ENCODE data around the gene SLC45A2.
"Not testable (repeated sequence)": the region's sequence is repeated elsewhere in the genome, so short reads cannot be mapped to it uniquely, and the experiment has no call there.

Gene SLC45A2

GRCh38 chr5:33984671-33985124, at the start of gene SLC45A2:
SLC45A2 (minus strand) TSS chr5:33984693; CDS start chr5:33984583, 110 bp downstream.
- no peak for DNase-seq

- DNase-seq: no peak
Observed at GRCh38 chr5:34031966-34032365, 47.5 kb upstream of the SLC45A2 start.

- DNase-seq: no peak
Observed at GRCh38 chr5:34031117-34031516, 46.6 kb upstream of the SLC45A2 start.

- DNase-seq: not testable (repeated sequence)
Observed at GRCh38 chr5:34030585-34030984, 46.1 kb upstream of the SLC45A2 start.

- no peak for DNase-seq
Observed at GRCh38 chr5:34030048-34030447, 45.6 kb upstream of the SLC45A2 start.

GRCh38 chr5:34028349-34028748, 43.9 kb upstream of the SLC45A2 start:
- DNase-seq: no peak

GRCh38 chr5:34026089-34026761, 41.7 kb upstream of the SLC45A2 start:
- no peak for DNase-seq

GRCh38 chr5:34022121-34022705, 37.7 kb upstream of the SLC45A2 start:
- DNase-seq: no peak

- no peak for DNase-seq
Observed at GRCh38 chr5:34021334-34021733, 36.8 kb upstream of the SLC45A2 start.

- no peak for DNase-seq
Observed at GRCh38 chr5:34020726-34021125, 36.2 kb upstream of the SLC45A2 start.

GRCh38 chr5:34017254-34017653, 32.8 kb upstream of the SLC45A2 start:
- DNase-seq: no peak

- no peak for DNase-seq
Observed at GRCh38 chr5:34016750-34017149, 32.3 kb upstream of the SLC45A2 start.

GRCh38 chr5:34016222-34016621, 31.7 kb upstream of the SLC45A2 start:
- DNase-seq: no peak

GRCh38 chr5:34015120-34015822, 30.8 kb upstream of the SLC45A2 start:
- DNase-seq: no peak

- DNase-seq: no peak
Observed at GRCh38 chr5:34014626-34015025, 30.1 kb upstream of the SLC45A2 start.

- DNase-seq: no peak
Observed at GRCh38 chr5:34013547-34013946, 29.1 kb upstream of the SLC45A2 start.

- no peak for DNase-seq
Observed at GRCh38 chr5:34012791-34013190, 28.3 kb upstream of the SLC45A2 start.

GRCh38 chr5:34011536-34011935, 27.0 kb upstream of the SLC45A2 start:
- DNase-seq: no peak

GRCh38 chr5:34010146-34010545, 25.7 kb upstream of the SLC45A2 start:
- not testable (repeated sequence) for DNase-seq

GRCh38 chr5:34009610-34010009, 25.1 kb upstream of the SLC45A2 start:
- DNase-seq: no peak

GRCh38 chr5:34008802-34009201, 24.3 kb upstream of the SLC45A2 start:
- DNase-seq: no peak

GRCh38 chr5:34007621-34008600, 23.4 kb upstream of the SLC45A2 start, which contains the start of gene AMACR:
AMACR (minus strand) TSS chr5:34008050; CDS start chr5:34008019, 31 bp downstream.
- DNase-seq: peak; percentile 14

- no peak for DNase-seq
Observed at GRCh38 chr5:34007201-34007620, 22.7 kb upstream of the SLC45A2 start.

Measured in SIG-M5 (cell line).